ENCODE data around the gene MYO1F.

The MYO1F gene

DNA sequence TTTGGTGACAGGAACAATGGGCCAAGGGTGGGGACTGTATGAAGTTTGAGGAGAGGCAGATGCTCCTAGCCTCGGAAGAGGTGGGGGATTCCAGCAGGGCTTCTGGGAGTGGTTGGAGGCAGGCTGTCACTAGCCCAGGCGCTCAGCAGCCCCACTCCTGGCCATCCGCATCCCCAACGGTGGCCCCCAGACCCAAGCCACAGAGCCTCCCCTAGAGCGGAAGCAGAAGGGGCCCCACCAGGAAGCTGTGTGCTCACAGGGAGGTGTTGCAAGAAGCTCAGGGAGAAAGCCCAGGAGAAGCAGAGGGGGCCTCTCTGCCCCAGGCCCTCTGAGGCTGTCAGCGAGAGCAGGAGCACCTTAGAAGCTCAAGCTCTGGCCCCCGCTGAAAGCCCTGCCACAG lies 83.1 kb downstream of the MYO1F start:
- no peak for TF ChIP-seq CTCF (IDR thresholded peaks at IDR 0.05; ENCODE audit: low read depth, low read length)
- peak in 1 of 2 donors; percentile 20 for DNase-seq (ENCODE audit: low read depth in 2 of 2)
- H3K4me3 ChIP-seq (replicated peaks in 1 of 2; ENCODE audit: low read depth in 2 of 2, low read length in 2 of 2) = no peak overlapping the region

- DNase-seq (ENCODE audit: low read depth in 2 of 2) = no peak
- no peak for TF ChIP-seq CTCF (IDR thresholded peaks at IDR 0.05; ENCODE audit: low read depth, low read length)
- H3K4me3 ChIP-seq (replicated peaks in 1 of 2; ENCODE audit: low read depth in 2 of 2, low read length in 2 of 2) = no peak overlapping the region
These were observed 85.7 kb downstream of the MYO1F start for GRCh38 chr19:8491574-8491973.

DNA sequence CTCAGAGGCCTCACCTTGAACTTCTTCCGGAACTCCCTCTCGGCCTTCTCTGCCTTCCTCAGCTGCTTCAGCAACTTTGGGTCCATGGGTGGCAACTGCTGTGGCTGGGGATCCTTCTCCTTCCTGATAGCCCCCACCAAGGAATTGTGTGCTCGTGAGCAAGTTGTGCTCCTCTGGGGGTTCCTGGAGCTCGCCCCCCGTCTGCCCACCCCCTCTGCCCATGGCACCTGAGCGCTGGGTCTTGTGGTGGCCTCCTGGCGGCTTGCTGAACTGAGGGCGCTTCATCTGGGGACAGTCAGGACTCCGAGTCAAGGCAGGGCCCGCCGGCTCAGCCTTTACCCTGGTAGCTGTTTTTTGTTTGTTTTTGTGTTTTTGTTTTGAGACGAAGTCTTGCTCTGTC lies 86.4 kb downstream of the MYO1F start:
- no peak overlapping the region for H3K4me3 ChIP-seq (replicated peaks in 1 of 2; ENCODE audit: low read depth in 2 of 2, low read length in 2 of 2)
- no peak for DNase-seq (ENCODE audit: low read depth in 2 of 2)
- TF ChIP-seq CTCF (IDR thresholded peaks at IDR 0.05; ENCODE audit: low read depth, low read length) = no peak

DNA sequence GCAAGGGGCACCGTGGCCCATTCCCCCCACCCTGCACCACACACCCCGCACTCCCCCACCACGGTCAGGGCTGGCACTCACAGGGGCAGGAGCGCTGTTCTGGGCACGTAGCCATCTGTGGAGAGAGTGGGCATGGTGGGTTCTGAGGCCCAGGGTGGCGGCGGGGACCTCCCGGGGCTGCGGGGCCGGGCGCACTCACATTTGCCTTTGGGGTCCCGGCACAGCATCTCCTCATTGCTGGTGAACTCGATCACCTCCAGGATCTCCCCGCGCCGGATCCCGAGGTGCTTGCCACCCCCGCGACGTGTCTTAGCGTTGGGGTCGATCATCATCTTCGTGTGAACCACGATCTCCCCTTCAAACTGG lies 86.9 kb downstream of the MYO1F start:
- DNase-seq (ENCODE audit: low read depth in 2 of 2) = no peak
- H3K4me3 ChIP-seq (replicated peaks in 1 of 2; ENCODE audit: low read depth in 2 of 2, low read length in 2 of 2) = no peak overlapping the region
- no peak for TF ChIP-seq CTCF (IDR thresholded peaks at IDR 0.05; ENCODE audit: low read depth, low read length)

GRCh38 chr19:8489561-8490394 lies 87.5 kb downstream of the MYO1F start:
- DNase-seq (ENCODE audit: low read depth in 2 of 2) = no peak
- no peak overlapping the region for H3K4me3 ChIP-seq (replicated peaks in 1 of 2; ENCODE audit: low read depth in 2 of 2, low read length in 2 of 2)
- TF ChIP-seq CTCF (IDR thresholded peaks at IDR 0.05; ENCODE audit: low read depth, low read length) = no peak

DNA sequence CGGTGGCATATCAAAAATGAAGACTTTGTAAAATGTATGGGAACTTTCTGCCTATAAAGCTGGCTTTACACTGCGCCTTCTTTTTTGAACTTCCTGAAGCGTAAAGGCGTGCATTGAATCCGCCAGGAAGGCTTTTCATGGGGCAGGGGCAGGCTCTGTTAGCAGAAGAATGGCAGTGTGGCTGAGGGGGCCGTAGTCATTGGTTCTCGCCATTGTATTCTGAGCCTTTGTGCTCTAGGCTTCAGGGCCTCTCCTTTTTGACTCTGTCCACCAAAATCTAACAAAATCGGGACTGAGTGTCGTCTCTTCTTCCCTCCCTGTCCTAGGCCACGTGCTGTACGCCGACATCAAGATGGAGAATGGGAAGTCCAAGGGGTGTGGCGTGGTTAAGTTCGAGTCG lies 88.9 kb downstream of the MYO1F start:
- TF ChIP-seq CTCF (IDR thresholded peaks at IDR 0.05; ENCODE audit: low read depth, low read length) = no peak
- H3K4me3 ChIP-seq (replicated peaks in 1 of 2; ENCODE audit: low read depth in 2 of 2, low read length in 2 of 2) = no peak overlapping the region
- no peak for DNase-seq (ENCODE audit: low read depth in 2 of 2)
